ENCODE results near the gene ENC1. TPM values are rescaled to one million over a fixed set of nuclear protein-coding genes. Genes with fewer than 3 reads are reported as not detected.

The ENC1 gene, protein sequence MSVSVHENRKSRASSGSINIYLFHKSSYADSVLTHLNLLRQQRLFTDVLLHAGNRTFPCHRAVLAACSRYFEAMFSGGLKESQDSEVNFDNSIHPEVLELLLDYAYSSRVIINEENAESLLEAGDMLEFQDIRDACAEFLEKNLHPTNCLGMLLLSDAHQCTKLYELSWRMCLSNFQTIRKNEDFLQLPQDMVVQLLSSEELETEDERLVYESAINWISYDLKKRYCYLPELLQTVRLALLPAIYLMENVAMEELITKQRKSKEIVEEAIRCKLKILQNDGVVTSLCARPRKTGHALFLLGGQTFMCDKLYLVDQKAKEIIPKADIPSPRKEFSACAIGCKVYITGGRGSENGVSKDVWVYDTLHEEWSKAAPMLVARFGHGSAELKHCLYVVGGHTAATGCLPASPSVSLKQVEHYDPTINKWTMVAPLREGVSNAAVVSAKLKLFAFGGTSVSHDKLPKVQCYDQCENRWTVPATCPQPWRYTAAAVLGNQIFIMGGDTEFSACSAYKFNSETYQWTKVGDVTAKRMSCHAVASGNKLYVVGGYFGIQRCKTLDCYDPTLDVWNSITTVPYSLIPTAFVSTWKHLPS
- total RNA-seq = 7.1 TPM

GRCh38 chr5:74640450-74640953, at the start of gene ENC1:
Gene ENC1, minus strand, starts transcription at chr5:74640728. Its CDS starts 4,243 bp downstream, at chr5:74636485.
- intact Hi-C loops (cut with DNase I) = loop anchor here (5.0 kb wide), 1 partner anchor 608 kb away; no protein-coding TSS in a partner anchor
- Histone ChIP-seq H3K27ac (peak within 1 kb of the TSS; percentile 80), H3K4me1 (peaks cover 38% of the 10 kb centered on the region)

GRCh38 chr5:74686962-74687751, 46.6 kb upstream of the ENC1 start:
- no peak for DNase-seq (ENCODE audit: extremely low spot score in 2 of 2)
- no peak for TF ChIP-seq CTCF (IDR thresholded peaks at IDR 0.05)
- no peak for TF ChIP-seq POLR2AphosphoS5 (IDR thresholded peaks at IDR 0.05; ENCODE audit: insufficient read depth in 1 of 2, low read depth in 1 of 2)
- no peak for TF ChIP-seq POLR2A (IDR thresholded peaks at IDR 0.05)
- intact Hi-C loops (cut with DNase I) = no loop called here
- Histone ChIP-seq H3K36me3 (peaks cover 0 to 17% of the 10 kb centered on the region in 2 donors), H3K27ac (no peak overlapping the region), H3K9me3 (no peaks in the 10 kb centered on the region), H3K4me3 (peak overlapping the region in 1 of 2 donors; percentile 79), H3K27me3 (no peaks in the 10 kb centered on the region), H3K4me1 (peaks cover 21% of the 10 kb centered on the region)

More at GRCh38 chr5:74640450-74640953, at the start of gene ENC1:
- Histone ChIP-seq H3K9me3 (no peaks in the 10 kb centered on the region), H3K27me3 (no peaks in the 10 kb centered on the region), H3K4me3 (peak within 1 kb of the TSS; percentile 69 to 81), H3K36me3 (no peaks in the 10 kb centered on the region)
- DNase-seq (ENCODE audit: extremely low spot score in 2 of 2) = no peak
- TF ChIP-seq POLR2AphosphoS5 (IDR thresholded peaks at IDR 0.05; ENCODE audit: insufficient read depth in 1 of 2, low read depth in 1 of 2) (peak in 1 of 2 donors; percentile 31), POLR2A (IDR thresholded peaks at IDR 0.05) (peak in 1 of 2 donors; percentile 9), CTCF (IDR thresholded peaks at IDR 0.05) (peak in 2 of 3 experiments; percentile 20 to 66)

- H3K4me3 ChIP-seq = peak overlapping the region; percentile 65 to 79
- intact Hi-C loops (cut with DNase I) = no loop called here
Measured at GRCh38 chr5:74685979-74686631, 45.6 kb upstream of the ENC1 start.

More at GRCh38 chr5:74685979-74686631, 45.6 kb upstream of the ENC1 start:
- H3K9me3 ChIP-seq = no peaks in the 10 kb centered on the region
- peaks cover 0 to 13% of the 10 kb centered on the region in 2 donors for H3K36me3 ChIP-seq
- H3K27me3 ChIP-seq = no peaks in the 10 kb centered on the region
- no peak for TF ChIP-seq CTCF (IDR thresholded peaks at IDR 0.05)
- no peak for TF ChIP-seq POLR2A (IDR thresholded peaks at IDR 0.05)
- no peak for TF ChIP-seq POLR2AphosphoS5 (IDR thresholded peaks at IDR 0.05; ENCODE audit: insufficient read depth in 1 of 2, low read depth in 1 of 2)
- no peak for DNase-seq (ENCODE audit: extremely low spot score in 2 of 2)
- H3K4me1 ChIP-seq = peaks cover 21% of the 10 kb centered on the region
- H3K27ac ChIP-seq = peak overlapping the region; percentile 86
